HepG2 (cell line): Measurements from ENCODE around the gene TRPC4AP. TPM values are rescaled to one million over a fixed set of nuclear protein-coding genes. Genes with fewer than 3 reads are reported as not detected.

ENCODE experiments used
- ATAC-seq: fragments of 200-7000 bp; cut with Tn5 transposase; 3 replicates; pipeline ENCODE4 v1.9.1; 2020; ENCODE audit warnings: mild to moderate bottlenecking, moderate library complexity
- BruUV-seq: library from RNA; stranded (reverse); fragments of 400-500 nt; replicated peaks from 2 replicates; lab custom pipeline; 2021; lab: Mats Ljungman, UMichigan
- CTCF ChIA-PET: fragments of 300-600 bp; formaldehyde crosslinking; extraction: SDS; loops from one replicate; lab custom pipeline; 2021; ENCODE audit warnings: low total read pairs, inconsistent platforms, low intra/inter-chr PET ratio; lab: Yijun Ruan, JAX
- POLR2A ChIA-PET: fragments of 350-600 bp; sonication (Branson Sonifier 250); formaldehyde crosslinking; loops from one replicate; lab custom pipeline; 2020; ENCODE audit warnings: antibody characterized with exemption, inconsistent platforms; lab: Yijun Ruan, JAX
- DNase-seq: peaks from one replicate; pipeline ENCODE4 v3.0.0-alpha.2; 2015; ENCODE audit warnings: low spot score
- FAIRE-seq: peaks from 3 replicates; lab custom pipeline; 2011; peaks lifted over from hg19 to GRCh38; lab: Jason Lieb, UNC
- H2AFZ ChIP-seq: one replicate; pipeline ENCODE4 v1.6.1; 2011; ENCODE audit warnings: low read length, inconsistent platforms
- H3K27ac ChIP-seq: fragments of 300-600 bp; 3 replicates; pipeline ENCODE4 v1.8.0; 2011; ENCODE audit warnings: mixed run types, mild to moderate bottlenecking, mixed read lengths, low read length, inconsistent platforms; ENCODE audit not compliant: insufficient read depth; ENCODE audit errors: extremely low read length
- H3K27me3 ChIP-seq, 2 experiments: fragments of 200-600 bp in 1 of 2; 2 replicates in 1 of 2; 3 replicates in 1 of 2; pipeline versions ENCODE4 v1.6.0 to v1.8.0; 2011; ENCODE audit warnings: low read length in 2 of 2, mild to moderate bottlenecking in 2 of 2, moderate library complexity in 2 of 2, inconsistent platforms in 1 of 2; ENCODE audit not compliant: insufficient read depth in 2 of 2, control insufficient read depth in 1 of 2
- H3K36me3 ChIP-seq, 2 experiments: fragments of 200-600 bp in 1 of 2; replicated peaks in 1 of 2; 2 replicates in 1 of 2; 3 replicates in 1 of 2; pipeline versions ENCODE4 v1.5.1 to v1.8.0; 2011; ENCODE audit warnings: low read length in 2 of 2, inconsistent platforms in 1 of 2; ENCODE audit not compliant: insufficient read depth in 2 of 2, control insufficient read depth in 1 of 2
- H3K4me1 ChIP-seq: 2 replicates; pipeline ENCODE4 v1.5.1; 2012; ENCODE audit warnings: low read length, inconsistent platforms; ENCODE audit not compliant: insufficient read depth
- H3K4me2 ChIP-seq: 2 replicates; pipeline ENCODE4 v1.6.0; 2011; ENCODE audit warnings: low read depth, low read length, inconsistent platforms
- H3K4me3 ChIP-seq, 3 experiments: fragments of 200-600 bp in 1 of 3; sonication (generic), shearing (Covaris generic) in 1 of 3; replicated peaks in 1 of 3; 2 replicates each; pipeline ENCODE4 v1.5.1; 2011 to 2016; ENCODE audit warnings: low read length in 3 of 3, inconsistent platforms in 2 of 3, low read depth in 2 of 3, mild to moderate bottlenecking in 2 of 3, control low read depth in 1 of 3, mixed read lengths in 1 of 3; ENCODE audit not compliant: insufficient read depth in 1 of 3
- H3K79me2 ChIP-seq: one replicate; pipeline ENCODE4 v1.6.1; 2011; ENCODE audit warnings: low read length, inconsistent platforms; ENCODE audit not compliant: insufficient read depth
- H3K9ac ChIP-seq: 2 replicates; pipeline ENCODE4 v1.6.0; 2011; ENCODE audit warnings: mild to moderate bottlenecking, low read depth, low read length, inconsistent platforms; ENCODE audit not compliant: insufficient read depth
- H3K9me3 ChIP-seq: 2 replicates; pipeline ENCODE4 v1.5.1; 2012; ENCODE audit warnings: mild to moderate bottlenecking, low read length
- H4K20me1 ChIP-seq: 2 replicates; pipeline ENCODE4 v1.6.0; 2011; ENCODE audit warnings: inconsistent platforms, mild to moderate bottlenecking, low read length, moderate library complexity; ENCODE audit not compliant: insufficient read depth
- ATF7-NPFF ChIP-seq: sonication (generic); formaldehyde crosslinking; IDR thresholded peaks from 2 replicates; pipeline ENCODE4 v1.8.1; 2023; ENCODE audit warnings: mild to moderate bottlenecking, low read depth, missing genetic modification reagents, moderate library complexity
- ATM ChIP-seq: fragments of 450-650 bp; IDR thresholded peaks from 2 replicates; pipeline ENCODE4 v1.7.1; 2017; ENCODE audit warnings: mild to moderate bottlenecking, borderline replicate concordance
- EED ChIP-seq: sonication (generic); formaldehyde crosslinking; IDR thresholded peaks from 2 replicates; pipeline ENCODE4 v1.5.0; 2020; ENCODE audit warnings: mild to moderate bottlenecking, missing genetic modification reagents
- SIN3A ChIP-seq: IDR thresholded peaks from 2 replicates; pipeline ENCODE4 v1.6.1; 2011; ENCODE audit warnings: low read depth, mild to moderate bottlenecking, control low read depth, low read length, borderline replicate concordance
- SKIL ChIP-seq: sonication (generic); formaldehyde crosslinking; IDR thresholded peaks from 2 replicates; pipeline ENCODE4 v1.8.0; 2022; ENCODE audit warnings: missing genetic modification reagents, mild to moderate bottlenecking, moderate library complexity, borderline replicate concordance
- SMAD9 ChIP-seq: sonication (generic); formaldehyde crosslinking; IDR thresholded peaks from 2 replicates; pipeline ENCODE4 v1.5.1; 2020; ENCODE audit warnings: mild to moderate bottlenecking, missing genetic modification reagents
- SP4 ChIP-seq: sonication (generic); formaldehyde crosslinking; IDR thresholded peaks from 2 replicates; pipeline ENCODE4 v1.8.1; 2023; ENCODE audit warnings: mild to moderate bottlenecking, missing genetic modification reagents
- STAT6 ChIP-seq: sonication (generic); formaldehyde crosslinking; IDR thresholded peaks from 2 replicates; pipeline ENCODE4 v1.4.0; 2020; ENCODE audit warnings: missing genetic modification reagents, mild to moderate bottlenecking, borderline replicate concordance
- ZNF34 ChIP-seq: sonication (generic); formaldehyde crosslinking; IDR thresholded peaks from 2 replicates; pipeline ENCODE4 v1.4.0; 2020; ENCODE audit warnings: mild to moderate bottlenecking, missing genetic modification reagents, borderline replicate concordance
- ZNF567 ChIP-seq: sonication (generic); formaldehyde crosslinking; IDR thresholded peaks from 2 replicates; pipeline ENCODE4 v1.8.1; 2023; ENCODE audit warnings: mild to moderate bottlenecking, missing genetic modification reagents, borderline replicate concordance
- ZNF747 ChIP-seq: sonication (generic); formaldehyde crosslinking; IDR thresholded peaks from 2 replicates; pipeline ENCODE4 v1.8.1; 2023; ENCODE audit warnings: missing genetic modification reagents, mild to moderate bottlenecking, borderline replicate concordance
- ZUFSP ChIP-seq: sonication (generic); formaldehyde crosslinking; IDR thresholded peaks from 2 replicates; pipeline ENCODE4 v1.9.0; 2021; ENCODE audit warnings: missing genetic modification reagents, mild to moderate bottlenecking, borderline replicate concordance
- WGBS: methylation state at CpG from one replicate; pipeline ENCODE4 v1.1.6; 2017; ENCODE audit warnings: low lambda C conversion rate; 5-methylcytosine and 5-hydroxymethylcytosine counted together
- in situ Hi-C: cut with HindIII; loops from 2 replicates; pipeline ENCODE4 v1.10.0; 2017; ENCODE audit warnings: low pct_unique_long_range_greater_than_20kb; ENCODE audit not compliant: extremely low pct_ligation_motif_present
- intact Hi-C: fragments of 100-400 bp; cut with micrococcal nuclease; formaldehyde crosslinking; loops from one replicate; pipeline ENCODE4 v1.10.0; 2022; ENCODE audit not compliant: unreplicated experiment
- polyA plus RNA-seq, 8 experiments: library from polyadenylated mRNA; depleted of rRNA in 3 of 8; stranded (reverse) in 7 of 8; unstranded in 1 of 8; fragments of >200 nt; fragmentation: Illumina TruSeq in 4 of 8; extraction: Trizol in 4 of 8; gene quantifications; 2 replicates each; pipeline versions ENCODE4 v1.2.1 to v1.2.3, GENCODE V29; 2011 to 2016; ENCODE audit warnings: low read depth in 4 of 8, missing spikeins in 1 of 8, mixed read lengths in 1 of 8; ENCODE audit not compliant: insufficient read depth in 1 of 8
- total RNA-seq, 5 experiments: library from RNA; depleted of rRNA; stranded (reverse); fragments of >200 nt; fragmentation: Illumina TruSeq; extraction: Trizol; gene quantifications; 2 replicates each; pipeline ENCODE4 v1.2.3, GENCODE V29; 2016; ENCODE audit warnings: low read depth in 1 of 5

Gene TRPC4AP
- total and polyA plus RNA-seq, 2 of the 13 experiments (the other 11 are each of a cell fraction or from before 2014, with no cell fraction given), result 136 to 137 TPM

DNA sequence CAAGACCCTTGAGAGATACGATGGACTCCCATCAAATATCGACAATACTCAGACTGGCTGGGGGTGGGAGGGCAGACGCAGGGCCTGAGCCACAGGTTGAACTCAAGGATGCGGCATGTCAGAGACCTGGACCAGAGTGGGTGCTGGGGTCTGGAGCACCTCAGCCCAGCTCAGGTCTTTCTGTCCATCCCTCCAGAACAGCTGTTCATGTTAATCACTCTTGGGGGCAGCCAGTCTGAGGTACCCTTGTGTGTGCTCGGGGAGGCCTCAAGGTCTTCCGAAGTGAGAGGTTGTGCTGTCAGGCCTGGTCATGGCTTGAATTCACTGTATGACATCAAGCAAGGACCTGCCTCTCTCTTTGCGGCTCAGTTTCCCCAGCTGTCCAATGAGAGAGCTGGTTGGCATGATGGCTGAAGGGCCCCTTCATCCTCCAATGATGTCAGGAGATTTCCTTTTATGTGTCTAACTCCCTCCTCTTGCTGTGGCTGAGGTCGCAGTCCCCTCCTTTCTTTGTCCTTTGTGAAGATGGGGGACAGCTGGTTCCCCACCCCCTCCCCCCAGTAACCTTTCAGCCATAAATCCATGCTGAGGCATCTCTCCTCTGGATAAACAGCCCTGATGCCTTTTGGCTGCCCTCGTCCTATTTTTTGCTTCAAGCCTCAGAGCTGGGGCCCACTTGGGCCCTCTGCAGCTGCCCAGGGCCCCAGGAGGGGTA is 121.6 kb downstream of the TRPC4AP start:
- H3K9me3 ChIP-seq, result no peaks in the 10 kb centered on the region
- TF ChIP-seq SIN3A (no peak), ATM (no peak), SKIL (CRISPR knock-in tag) (no peak), ZNF567 (CRISPR knock-in tag) (no peak), ZNF747 (CRISPR knock-in tag) (no peak), EED (CRISPR knock-in tag) (no peak), SP4 (CRISPR knock-in tag) (no peak), SMAD9 (CRISPR knock-in tag) (no peak), ZNF34 (no peak), ATF7-NPFF (no peak), ZUFSP (CRISPR knock-in tag) (no peak), STAT6 (CRISPR knock-in tag) (no peak)
- no peak for ATAC-seq
- no peak overlapping the region for H3K9ac ChIP-seq
- ChIA-PET CTCF (no interaction called here), POLR2A (no interaction called here)
- WGBS, result 63% methylated on average over 9 of the region's 9 CpGs
- no peaks in the 10 kb centered on the region for H3K79me2 ChIP-seq
- no peak overlapping the region for H2AFZ ChIP-seq
- H4K20me1 ChIP-seq, result no peaks in the 10 kb centered on the region
- peaks cover 0 to 13% of the 10 kb centered on the region in 2 experiments; a peak in 2 of 5 replicates for H3K27me3 ChIP-seq
- intact Hi-C loops (no loop called here), in situ Hi-C loops (no loop called here)
- H3K36me3 ChIP-seq, result no peaks in the 10 kb centered on the region
- no peak overlapping the region for H3K4me3 ChIP-seq
- H3K4me2 ChIP-seq, result no peak overlapping the region
- no peak for DNase-seq
- no peak for FAIRE-seq
- no peak overlapping the region for H3K27ac ChIP-seq
- H3K4me1 ChIP-seq, result peaks cover 19% of the 10 kb centered on the region
- no TSS peak for BruUV-seq
